ENCODE measurements around the gene SLAMF1.

The SLAMF1 gene

GRCh38 chr1:160672789-160673695, 26.2 kb upstream of the SLAMF1 start:
- Histone ChIP-seq H4K20me1 (ENCODE audit: insufficient read depth, low read length) (no peaks in the 10 kb centered on the region), H3K36me3 (replicated peaks; ENCODE audit: low read depth, low read length) (peaks cover 5% of the 10 kb centered on the region), H3K4me3 (ENCODE audit: low read length) (peak overlapping the region; percentile 4; the same call in 1 of the 2 replicates), H2AFZ (ENCODE audit: low read depth, low read length) (peak overlapping the region; percentile 39), H3K4me2 (ENCODE audit: low read length) (peak overlapping the region; percentile 49), H3K4me1 (ENCODE audit: low read length) (peaks cover 40% of the 10 kb centered on the region), H3K9ac (ENCODE audit: low read length) (0 out of 2 replicates have a peak overlapping the region, but pooled peaks have one; percentile 5), H3K9me3 (ENCODE audit: insufficient read depth, low read length) (peaks cover 9% of the 10 kb centered on the region), H3K79me2 (ENCODE audit: low read length) (no peaks in the 10 kb centered on the region), H3K27me3 (ENCODE audit: low read depth, low read length) (no peaks in the 10 kb centered on the region), H3K27ac (ENCODE audit: low read length) (peak overlapping the region; percentile 12; the same call in 1 of the 2 replicates)
- TF ChIP-seq CTCF (IDR thresholded peaks at IDR 0.05; ENCODE audit: low read depth, low read length) (no peak), EZH2phosphoT487 (IDR thresholded peaks at IDR 0.05; ENCODE audit: low read depth) (no peak)

- no peak overlapping the region for H3K4me3 ChIP-seq (ENCODE audit: low read length)
- H3K4me2 ChIP-seq (ENCODE audit: low read length): no peak overlapping the region
- TF ChIP-seq EZH2phosphoT487 (IDR thresholded peaks at IDR 0.05; ENCODE audit: low read depth) (no peak), CTCF (IDR thresholded peaks at IDR 0.05; ENCODE audit: low read depth, low read length) (no peak)
- no peaks in the 10 kb centered on the region for H3K79me2 ChIP-seq (ENCODE audit: low read length)
- H3K27ac ChIP-seq (ENCODE audit: low read length): no peak overlapping the region
- no peak overlapping the region for H3K9ac ChIP-seq (ENCODE audit: low read length)
- peaks cover 40% of the 10 kb centered on the region for H3K4me1 ChIP-seq (ENCODE audit: low read length)
- H3K9me3 ChIP-seq (ENCODE audit: insufficient read depth, low read length): peaks cover 9% of the 10 kb centered on the region
- no peaks in the 10 kb centered on the region for H3K36me3 ChIP-seq (replicated peaks; ENCODE audit: low read depth, low read length)
- H3K27me3 ChIP-seq (ENCODE audit: low read depth, low read length): no peaks in the 10 kb centered on the region
- H2AFZ ChIP-seq (ENCODE audit: low read depth, low read length): no peak overlapping the region
- H4K20me1 ChIP-seq (ENCODE audit: insufficient read depth, low read length): no peaks in the 10 kb centered on the region
Measured at GRCh38 chr1:160671603-160672517, 25.0 kb upstream of the SLAMF1 start.

- peaks cover 9% of the 10 kb centered on the region for H3K9me3 ChIP-seq (ENCODE audit: insufficient read depth, low read length)
- no peak overlapping the region for H2AFZ ChIP-seq (ENCODE audit: low read depth, low read length)
- H3K36me3 ChIP-seq (replicated peaks; ENCODE audit: low read depth, low read length): no peaks in the 10 kb centered on the region
- H3K79me2 ChIP-seq (ENCODE audit: low read length): no peaks in the 10 kb centered on the region
- H3K4me2 ChIP-seq (ENCODE audit: low read length): no peak overlapping the region
- no peak overlapping the region for H3K9ac ChIP-seq (ENCODE audit: low read length)
- H3K27me3 ChIP-seq (ENCODE audit: low read depth, low read length): no peaks in the 10 kb centered on the region
- peaks cover 39% of the 10 kb centered on the region for H3K4me1 ChIP-seq (ENCODE audit: low read length)
- TF ChIP-seq CTCF (IDR thresholded peaks at IDR 0.05; ENCODE audit: low read depth, low read length): no peak
- H3K27ac ChIP-seq (ENCODE audit: low read length): no peak overlapping the region
- no peak overlapping the region for H3K4me3 ChIP-seq (ENCODE audit: low read length)
- no peaks in the 10 kb centered on the region for H4K20me1 ChIP-seq (ENCODE audit: insufficient read depth, low read length)
Measured at GRCh38 chr1:160670701-160671100, 23.9 kb upstream of the SLAMF1 start.

GRCh38 chr1:160669802-160670201, 23.0 kb upstream of the SLAMF1 start:
- Histone ChIP-seq H3K79me2 (ENCODE audit: low read length) (no peaks in the 10 kb centered on the region), H4K20me1 (ENCODE audit: insufficient read depth, low read length) (no peaks in the 10 kb centered on the region), H3K4me1 (ENCODE audit: low read length) (peaks cover 41% of the 10 kb centered on the region), H3K27me3 (ENCODE audit: low read depth, low read length) (no peaks in the 10 kb centered on the region), H3K4me2 (ENCODE audit: low read length) (no peak overlapping the region), H2AFZ (ENCODE audit: low read depth, low read length) (no peak overlapping the region), H3K4me3 (ENCODE audit: low read length) (no peak overlapping the region), H3K27ac (ENCODE audit: low read length) (no peak overlapping the region), H3K9ac (ENCODE audit: low read length) (no peak overlapping the region), H3K36me3 (replicated peaks; ENCODE audit: low read depth, low read length) (no peaks in the 10 kb centered on the region), H3K9me3 (ENCODE audit: insufficient read depth, low read length) (peaks cover 9% of the 10 kb centered on the region)
- TF ChIP-seq EZH2phosphoT487 (IDR thresholded peaks at IDR 0.05; ENCODE audit: low read depth): no peak
- TF ChIP-seq CTCF (IDR thresholded peaks at IDR 0.05; ENCODE audit: low read depth, low read length): no peak
